ENCODE measurements around the gene SMG6.
"Not testable (repeated sequence)": the region's sequence is repeated elsewhere in the genome, so short reads cannot be mapped to it uniquely, and the experiment has no call there.

The SMG6 gene

GRCh38 chr17:2149934-2150333, 153.7 kb downstream of the SMG6 start:
- no peak for FAIRE-seq

GRCh38 chr17:2146132-2146871, 157.3 kb downstream of the SMG6 start:
- FAIRE-seq (no peak), DNase-seq (ENCODE audit: low spot score) (no peak)

More at GRCh38 chr17:2149934-2150333, 153.7 kb downstream of the SMG6 start:
- DNase-seq (ENCODE audit: low spot score), result no peak

- no peak for DNase-seq (ENCODE audit: low spot score)
- FAIRE-seq, result no peak
Measured at GRCh38 chr17:2144701-2145100, 158.9 kb downstream of the SMG6 start.

- FAIRE-seq (no peak), DNase-seq (ENCODE audit: low spot score) (no peak)
Measured at GRCh38 chr17:2143332-2143731, 160.3 kb downstream of the SMG6 start.

GRCh38 chr17:2142682-2143081, 160.9 kb downstream of the SMG6 start:
- FAIRE-seq; DNase-seq (ENCODE audit: low spot score): not testable (repeated sequence)

- DNase-seq (ENCODE audit: low spot score) (no peak), FAIRE-seq (no peak)
Measured at GRCh38 chr17:2140683-2141082, 162.9 kb downstream of the SMG6 start.

GRCh38 chr17:2138761-2139160, 164.8 kb downstream of the SMG6 start:
- FAIRE-seq, result peak; percentile 57
- DNase-seq (ENCODE audit: low spot score), result peak; percentile 46

GRCh38 chr17:2138318-2138717, 165.3 kb downstream of the SMG6 start:
- no peak for FAIRE-seq
- DNase-seq (ENCODE audit: low spot score), result no peak

GRCh38 chr17:2137342-2138098, 166.1 kb downstream of the SMG6 start:
- FAIRE-seq, result no peak
- DNase-seq (ENCODE audit: low spot score), result no peak

GRCh38 chr17:2136241-2136640, 167.3 kb downstream of the SMG6 start:
- FAIRE-seq (no peak), DNase-seq (ENCODE audit: low spot score) (no peak)

- FAIRE-seq (no peak), DNase-seq (ENCODE audit: low spot score) (no peak)
Measured at GRCh38 chr17:2128011-2128410, 175.6 kb downstream of the SMG6 start.

GRCh38 chr17:2125013-2125535, 178.5 kb downstream of the SMG6 start:
- no peak for DNase-seq (ENCODE audit: low spot score)
- FAIRE-seq, result no peak

GRCh38 chr17:2124391-2124790, 179.2 kb downstream of the SMG6 start:
- no peak for DNase-seq (ENCODE audit: low spot score)
- no peak for FAIRE-seq

- DNase-seq (ENCODE audit: low spot score) (no peak), FAIRE-seq (no peak)
Measured at GRCh38 chr17:2123375-2124251, 180.0 kb downstream of the SMG6 start.

GRCh38 chr17:2122641-2123302, 180.8 kb downstream of the SMG6 start:
- DNase-seq (ENCODE audit: low spot score), result no peak
- FAIRE-seq, result no peak

- FAIRE-seq (no peak), DNase-seq (ENCODE audit: low spot score) (no peak)
Measured at GRCh38 chr17:2120586-2121335, 182.8 kb downstream of the SMG6 start.

GRCh38 chr17:2113279-2113622, 190.3 kb downstream of the SMG6 start:
- FAIRE-seq (no peak), DNase-seq (ENCODE audit: low spot score) (no peak)

GRCh38 chr17:2111691-2112090, 191.9 kb downstream of the SMG6 start:
- FAIRE-seq (no peak), DNase-seq (ENCODE audit: low spot score) (no peak)

- DNase-seq (ENCODE audit: low spot score) (no peak), FAIRE-seq (no peak)
Measured at GRCh38 chr17:2110436-2110835, 193.1 kb downstream of the SMG6 start.

- DNase-seq (ENCODE audit: low spot score), result no peak
- no peak for FAIRE-seq
Measured at GRCh38 chr17:2108170-2108569, 195.4 kb downstream of the SMG6 start.

Data from RCC 7860 (cell line).